ENCODE results near the gene ETDA. TPM values are rescaled to one million over a fixed set of nuclear protein-coding genes. Genes with fewer than 3 reads are reported as not detected.

The ETDA gene
- total RNA-seq, 2 donors from 2014 or later: not detected

GRCh38 chrX:135302269-135302873 is 50.5 kb downstream of the ETDA start:
- H3K4me1 Mint-ChIP-seq: peaks cover 11% of the 10 kb centered on the region
- Histone ChIP-seq H3K36me3 (ENCODE audit: control insufficient read depth, insufficient read depth, low read length) (no peaks in the 10 kb centered on the region), H3K9me3 (ENCODE audit: control insufficient read depth, low read length) (no peaks in the 10 kb centered on the region), H3K27me3 (ENCODE audit: control insufficient read depth, insufficient read depth, low read length, poor library complexity, severe bottlenecking) (no peaks in the 10 kb centered on the region), H3K4me3 (ENCODE audit: low read length) (no peak overlapping the region), H3K4me1 (ENCODE audit: control insufficient read depth, insufficient read depth, low read length) (no peaks in the 10 kb centered on the region), H3K27ac (ENCODE audit: low read depth, low read length) (no peak overlapping the region), H3K9ac (ENCODE audit: extremely low read depth, low read length, poor library complexity, severe bottlenecking) (no peak overlapping the region)
- DNase-seq: no peak
- WGBS, 2 experiments (ENCODE audit: insufficient coverage in 1 of 2, insufficient read length in 1 of 2): 60% methylated on average over 3 of the region's 5 CpGs; no CpG with 5 or more reads in 1 of the 2 experiments
- no peak overlapping the region for H3K4me3 Mint-ChIP-seq
- H3K36me3 Mint-ChIP-seq (ENCODE audit: low read depth): no peaks in the 10 kb centered on the region
- H3K27ac Mint-ChIP-seq: peak overlapping the region; percentile 70
- TF ChIP-seq CTCF (conservative IDR thresholded peaks at IDR 0.05): no peak
- H3K27me3 Mint-ChIP-seq (ENCODE audit: insufficient read depth): no peaks in the 10 kb centered on the region
- H3K9me3 Mint-ChIP-seq: peaks cover 50% of the 10 kb centered on the region

Other genes starting within 250 kb of the ETDA start
- 1 to 10 TPM; 8.6 to 8.8 TPM for gene RTL8B, start 229.5 kb upstream of the ETDA start, total RNA-seq
- 100 to 1,000 TPM in 1 of 2 donors, 10 to 100 TPM in 1; 88.1 to 107 TPM for gene RTL8C, start 219.7 kb upstream of the ETDA start, total RNA-seq
- gene RTL8A, start 199.9 kb upstream of the ETDA start, total RNA-seq: 10 to 100 TPM; 33.6 to 42.3 TPM
- 1 to 10 TPM; 5.1 to 7.5 TPM for gene SMIM10L2B, start 153.3 kb upstream of the ETDA start, total RNA-seq
- gene ETDB, start 131.5 kb upstream of the ETDA start, total RNA-seq: not detected
- under 1 TPM in 1 of 2 donors, not detected in 1; 0.24 TPM for gene CT55, start 80.7 kb upstream of the ETDA start, total RNA-seq
- not detected for gene ETDC, start 57.4 kb downstream of the ETDA start, total RNA-seq
- gene ZNF75D, start 92.0 kb downstream of the ETDA start, total RNA-seq: 1 to 10 TPM; 3.6 to 6.0 TPM
- 10 to 100 TPM in 1 of 2 donors, 1 to 10 TPM in 1; 8.5 to 12.8 TPM for gene ZNF449, start 92.7 kb downstream of the ETDA start, total RNA-seq
- gene SMIM10L2A, start 169.9 kb downstream of the ETDA start, total RNA-seq: 1 to 10 TPM; 3.8 to 6.1 TPM

Measured in endodermal cell (in vitro differentiated cells).